ENCODE data around the gene TM7SF2.
"Not testable (repeated sequence)": the region's sequence is repeated elsewhere in the genome, so short reads cannot be mapped to it uniquely, and the experiment has no call there.

TM7SF2 gene

DNA sequence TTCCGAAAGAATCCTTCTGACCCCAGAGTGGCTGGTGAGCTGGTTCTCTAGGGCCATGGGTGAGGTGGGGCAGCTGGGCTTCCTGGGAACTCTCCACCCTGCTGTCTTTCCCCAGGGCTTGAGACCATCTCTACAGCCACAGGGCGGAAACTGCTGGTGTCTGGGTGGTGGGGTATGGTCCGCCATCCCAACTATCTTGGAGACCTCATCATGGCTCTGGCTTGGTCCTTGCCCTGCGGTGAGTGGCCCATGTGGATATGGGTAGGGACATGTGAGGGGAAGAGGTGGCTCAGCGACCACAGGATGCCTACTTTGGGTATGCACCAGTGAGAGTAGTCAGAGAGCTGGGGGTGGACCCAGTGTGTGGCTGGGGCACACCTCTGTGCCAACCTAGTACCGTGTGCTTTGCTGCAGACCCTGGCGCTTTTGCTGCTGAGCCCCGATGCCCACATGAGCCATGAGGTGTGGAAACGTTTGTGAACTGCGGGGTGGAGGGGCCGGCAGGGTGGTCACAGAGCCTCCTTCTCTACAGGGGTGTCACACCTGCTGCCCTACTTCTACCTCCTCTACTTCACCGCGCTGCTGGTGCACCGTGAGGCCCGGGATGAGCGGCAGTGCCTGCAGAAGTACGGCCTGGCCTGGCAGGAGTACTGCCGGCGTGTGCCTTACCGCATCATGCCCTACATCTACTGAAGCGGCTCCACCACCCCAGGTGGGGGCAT lies 3.9 kb downstream of the TM7SF2 start:
- no peak for DNase-seq

DNA sequence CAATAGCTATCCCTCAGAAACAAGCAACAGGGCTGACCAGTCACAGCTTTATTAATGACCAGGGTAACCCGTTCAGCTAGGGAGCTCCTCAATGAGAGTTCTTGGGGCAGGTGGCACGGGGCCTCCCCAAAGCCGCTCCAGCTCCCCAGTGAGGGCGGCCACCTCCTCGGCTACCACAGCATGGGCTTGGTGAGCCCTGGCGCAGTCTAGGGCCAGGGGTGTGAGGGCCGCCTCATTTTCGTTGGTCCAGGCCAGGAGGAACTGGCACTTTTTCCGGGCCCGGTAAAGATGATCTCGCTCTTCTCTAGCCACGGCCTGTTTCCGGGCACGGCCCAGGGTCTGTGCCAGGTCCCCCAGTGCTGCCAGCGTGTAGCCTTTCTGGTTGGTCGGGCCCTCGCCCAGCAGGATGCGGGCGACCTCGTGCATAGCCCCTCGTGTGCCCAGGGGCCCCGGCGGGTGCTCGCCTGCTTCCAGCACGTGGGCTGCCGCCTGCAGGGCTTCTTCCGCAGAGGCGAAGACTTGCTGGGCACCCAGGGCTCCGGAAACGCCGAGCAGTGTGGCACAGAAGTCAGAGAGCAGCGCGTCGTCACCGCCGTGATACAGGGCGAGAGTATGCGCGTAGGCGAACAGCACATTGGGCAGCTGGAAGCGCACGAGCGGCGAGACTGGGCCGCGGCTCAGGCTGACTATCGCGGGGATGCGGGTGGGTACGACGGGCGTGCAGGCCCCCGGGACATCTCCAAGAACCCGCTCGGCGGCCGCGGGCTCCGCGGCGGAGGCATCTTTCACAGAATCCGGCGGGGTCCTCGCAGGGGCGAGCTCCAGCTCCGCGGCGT lies 4.9 kb downstream of the TM7SF2 start:
- peak; percentile 17 to 88 (median 56) for DNase-seq

GRCh38 chr11:65117206-65118096 lies 5.8 kb downstream of the TM7SF2 start, which contains the start of gene ZNHIT2:
Gene ZNHIT2 (minus strand): TSS chr11:65117701. CDS start chr11:65117653, 48 bp downstream.
- DNase-seq = peak; percentile 95 to 100 (median 99)

DNA sequence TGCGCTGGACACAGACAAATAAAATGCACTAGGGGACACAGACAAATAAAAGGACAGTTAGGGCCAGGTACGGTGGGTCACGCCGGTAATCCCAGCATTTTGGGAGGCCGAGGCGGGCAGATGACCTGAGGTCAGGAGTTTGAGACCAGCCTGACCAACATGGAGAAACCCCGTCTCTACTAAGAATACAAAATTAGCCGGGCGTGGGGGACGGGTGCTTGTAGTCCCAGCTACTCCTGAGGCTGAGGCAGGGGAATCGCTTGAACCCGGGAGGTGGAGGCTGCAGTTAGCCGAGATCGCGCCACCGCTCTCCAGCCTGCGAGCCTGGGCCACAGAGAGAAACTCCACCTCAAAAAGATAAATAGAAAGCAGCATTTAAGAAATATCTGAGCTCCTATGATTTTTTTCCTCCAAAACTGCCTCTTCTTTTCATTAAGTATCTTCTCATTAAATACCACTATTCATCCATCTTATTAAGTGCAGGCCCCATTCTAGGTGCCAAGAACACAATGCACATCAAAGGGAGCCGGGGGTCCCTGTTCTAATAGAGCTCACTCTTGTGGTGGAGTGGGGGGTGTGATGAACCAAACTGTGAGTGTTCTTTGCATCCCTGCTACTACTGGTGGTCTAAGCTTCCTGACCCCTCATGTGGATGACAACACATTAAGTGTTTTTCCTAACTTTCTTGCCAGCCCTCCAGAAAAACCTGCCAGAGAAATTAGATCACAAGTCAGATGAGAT lies 6.6 kb downstream of the TM7SF2 start:
- no peak for DNase-seq

DNA sequence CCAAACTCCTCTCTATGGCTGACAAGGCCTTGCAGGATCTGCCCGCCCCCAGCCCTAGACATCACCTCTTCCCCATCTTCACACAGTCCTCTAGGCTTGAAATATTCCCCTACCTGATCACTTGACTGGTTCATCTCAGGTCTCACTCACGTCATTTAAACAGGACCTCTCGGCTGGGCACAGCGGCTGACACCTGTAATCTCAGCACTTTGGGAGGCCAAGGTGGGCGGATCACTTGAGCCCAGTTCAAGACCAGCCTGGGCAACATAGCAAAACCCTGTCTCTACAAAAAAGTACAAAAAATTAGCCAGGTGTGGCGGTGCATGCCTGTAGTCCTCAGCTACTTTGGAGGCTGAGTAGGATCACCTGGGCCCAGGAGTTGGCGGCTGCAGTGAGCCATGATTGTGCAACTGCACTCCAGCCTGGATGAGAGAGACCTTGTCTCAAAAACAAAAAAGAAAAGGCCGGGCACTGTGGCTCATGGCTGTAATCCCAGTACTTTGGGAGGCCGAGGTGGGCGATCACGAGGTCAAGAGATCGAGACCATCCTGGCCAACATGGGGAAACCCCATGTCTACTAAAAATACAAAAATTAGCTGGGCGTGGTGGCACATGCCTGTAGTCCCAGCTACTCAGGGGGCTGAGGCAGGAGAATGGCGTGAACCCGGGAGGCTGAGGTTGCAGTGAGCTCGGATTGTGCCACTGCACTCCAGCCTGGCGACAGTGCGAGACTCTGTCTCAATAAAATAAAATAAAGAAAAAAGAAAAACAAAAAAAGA lies 7.4 kb downstream of the TM7SF2 start:
- not testable (repeated sequence) for DNase-seq

DNA sequence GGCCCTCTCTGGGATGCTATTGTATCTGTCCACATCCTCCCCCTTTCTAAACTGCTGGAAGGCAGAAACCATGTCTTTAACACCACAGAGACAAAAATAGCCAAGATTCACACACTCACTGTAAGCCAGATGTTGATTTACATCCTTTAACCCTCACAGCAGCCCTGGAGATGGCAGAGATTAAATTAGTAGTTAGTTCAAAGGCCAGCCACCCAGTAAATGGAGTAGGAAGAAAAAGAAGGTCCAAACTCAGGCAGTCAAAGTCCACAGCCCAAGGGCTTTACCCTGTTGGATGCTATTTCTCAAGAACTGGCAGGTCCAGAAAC lies 8.0 kb downstream of the TM7SF2 start:
- no peak for DNase-seq

DNA sequence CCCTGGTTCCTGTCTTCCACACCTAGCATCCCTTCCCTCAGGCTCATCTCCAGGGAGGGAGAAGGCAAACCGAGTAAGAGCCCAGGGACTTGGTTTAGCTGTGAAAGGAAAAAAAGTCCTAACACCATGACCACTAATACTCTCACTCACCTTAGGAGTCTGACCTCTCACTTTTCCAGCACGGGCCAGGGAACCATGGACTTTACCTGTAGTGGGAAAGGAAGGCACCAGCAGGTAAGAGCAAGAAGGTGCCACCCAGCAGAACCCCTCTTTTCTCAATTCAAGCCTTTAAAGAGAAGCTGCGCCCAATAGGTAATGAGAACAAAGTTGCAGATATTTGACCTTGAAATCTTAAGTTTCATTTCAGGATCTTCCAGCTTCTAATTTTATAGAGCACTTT lies 9.2 kb downstream of the TM7SF2 start:
- no peak for DNase-seq

DNA sequence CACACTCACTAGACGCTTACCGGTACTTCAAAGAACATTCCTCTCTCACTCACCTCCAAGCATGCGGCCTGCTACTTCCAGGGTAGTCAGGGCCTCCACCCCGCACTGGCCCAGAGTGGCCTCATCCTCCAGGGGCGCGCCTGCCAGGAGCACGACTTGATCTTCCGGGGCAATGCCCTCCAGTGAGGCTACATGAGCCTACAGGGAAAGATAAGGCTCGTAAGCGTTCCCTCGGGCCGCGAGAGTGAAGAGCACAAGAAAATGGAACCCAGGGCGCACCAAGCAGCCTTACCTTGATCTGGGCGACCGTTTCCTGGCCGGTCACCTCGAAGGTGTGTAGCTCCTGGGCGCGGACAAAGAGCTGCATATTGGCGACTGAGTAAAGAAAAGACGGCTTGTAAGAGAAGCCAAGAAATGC lies 9.8 kb downstream of the TM7SF2 start:
- peak in 1 of 5 experiments; percentile 55 for DNase-seq

GRCh38 chr11:65121865-65122696 lies 10.4 kb downstream of the TM7SF2 start, which contains the start of the genes FAU and MRPL49:
Gene FAU (minus strand): TSS chr11:65122134. CDS start chr11:65121813, 321 bp downstream.
Gene MRPL49 (plus strand): TSS chr11:65122321. CDS start chr11:65122347, 26 bp downstream.
- peak; percentile 95 to 99 (median 99) for DNase-seq

DNA sequence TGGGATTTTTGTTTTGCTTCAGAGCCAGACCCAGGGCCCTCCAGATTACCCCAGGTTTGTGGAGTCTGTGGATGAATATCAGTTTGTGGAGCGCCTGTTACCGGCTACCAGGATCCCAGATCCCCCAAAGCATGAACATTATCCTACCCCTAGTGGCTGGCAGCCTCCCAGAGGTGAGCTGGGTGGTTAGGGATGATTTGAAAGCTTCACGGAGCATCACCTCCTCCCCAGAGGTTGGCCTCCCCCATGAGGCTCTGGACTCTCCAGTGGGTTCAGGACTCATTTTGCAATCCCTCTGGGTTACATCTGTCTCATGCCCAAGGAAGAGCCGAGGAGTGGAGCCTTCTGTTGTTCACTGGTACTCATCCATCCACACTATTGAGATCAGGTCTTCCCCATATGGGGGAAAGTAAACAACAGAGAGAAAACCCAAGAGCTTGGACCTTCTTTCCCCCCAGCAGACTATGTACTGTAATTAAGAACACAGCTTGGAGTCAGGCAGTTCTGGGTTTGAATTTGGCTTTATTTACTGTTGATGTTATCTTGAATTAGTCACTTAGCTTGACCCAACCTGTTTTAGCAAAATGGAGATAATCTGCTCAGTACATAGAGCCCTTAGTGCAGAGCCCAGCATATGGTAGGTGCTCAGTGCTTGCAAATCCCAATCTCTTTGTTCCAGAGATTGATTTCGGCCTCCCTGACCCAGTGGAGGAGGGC lies 13.0 kb downstream of the TM7SF2 start:
- DNase-seq = no peak

- DNase-seq = no peak
Measured at GRCh38 chr11:65125197-65126056, 13.8 kb downstream of the TM7SF2 start.

- DNase-seq = no peak
Measured at GRCh38 chr11:65126624-65127274, 15.1 kb downstream of the TM7SF2 start.

DNA sequence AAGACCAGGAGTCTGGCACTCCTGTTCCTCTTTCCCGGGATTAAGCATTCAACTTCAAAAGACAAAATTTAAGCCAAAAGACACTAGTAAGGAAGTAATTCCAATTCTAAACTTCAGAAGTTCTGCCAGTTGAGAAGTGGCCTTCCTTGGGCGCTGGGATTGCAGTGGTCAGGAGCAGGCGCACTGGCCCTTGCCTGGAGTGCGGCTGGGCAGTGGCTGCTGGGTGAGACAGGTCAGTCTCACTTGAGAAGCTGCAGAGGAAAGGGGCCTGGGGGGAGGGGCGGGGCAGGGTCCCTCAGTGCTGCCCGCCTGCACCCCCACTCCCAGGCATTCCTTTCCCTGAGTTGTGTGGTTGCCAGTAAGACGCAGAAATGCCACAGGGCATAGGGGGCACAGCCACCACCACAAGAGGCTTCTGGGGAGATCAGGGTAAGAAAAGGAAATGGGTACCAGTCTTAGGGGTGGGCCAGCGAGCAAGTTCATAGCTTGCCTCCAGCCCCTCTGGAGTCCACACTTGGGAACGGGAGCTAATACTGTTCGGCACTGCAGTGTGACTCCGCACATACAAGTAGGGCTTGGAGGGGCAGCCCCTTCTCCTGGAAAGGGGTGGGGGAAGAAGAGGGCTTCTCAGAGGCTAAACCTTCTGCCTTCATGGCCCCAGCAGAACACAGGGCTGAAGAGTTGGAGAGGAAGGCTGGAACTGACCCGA lies 16.0 kb downstream of the TM7SF2 start:
- DNase-seq = no peak

GRCh38 chr11:65128182-65129145 lies 16.8 kb downstream of the TM7SF2 start:
- DNase-seq = no peak

DNA sequence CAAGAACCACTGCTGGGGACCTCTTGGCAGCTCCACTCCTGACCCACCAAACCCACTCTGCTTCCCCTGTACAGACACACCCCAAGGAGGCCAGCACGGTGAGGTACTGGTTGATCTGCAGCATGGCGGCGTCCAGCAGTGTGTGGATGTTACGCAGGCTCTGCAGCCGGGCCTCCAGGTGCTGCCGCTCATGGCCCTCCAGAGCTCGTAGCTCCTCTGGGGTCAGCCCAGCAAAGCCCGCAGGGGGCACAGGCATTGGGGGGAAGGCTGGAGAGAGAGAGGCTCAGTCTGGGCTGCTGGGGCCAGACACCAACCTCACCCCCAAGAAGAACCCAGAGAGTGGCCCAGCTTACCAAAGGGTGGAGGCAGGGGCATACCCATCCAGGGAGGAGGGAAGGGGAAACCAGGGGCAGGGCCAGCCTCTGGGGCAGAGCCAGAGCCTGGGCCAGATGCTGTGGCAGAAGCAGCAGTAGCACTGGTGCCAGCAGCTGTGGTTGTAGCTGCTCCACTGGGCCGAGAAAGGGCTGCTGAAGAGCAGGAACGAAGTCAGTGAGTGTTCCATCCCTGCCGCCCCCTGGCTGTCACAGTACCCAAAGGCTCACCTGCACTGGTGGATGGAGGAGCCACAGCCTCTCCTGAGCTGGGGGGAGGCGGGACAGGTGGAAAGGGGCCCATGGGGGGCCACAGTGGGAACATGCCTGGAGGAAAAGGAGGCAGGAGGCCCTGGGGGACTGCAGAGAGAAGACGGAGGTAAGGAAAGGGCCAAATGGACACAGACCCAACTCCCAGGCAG lies 18.2 kb downstream of the TM7SF2 start:
- DNase-seq = no peak

All from T-helper 2 cell (primary cell).